NCI-H69 (cell line): ENCODE results near the gene CST3.
"Not testable (repeated sequence)": the region's sequence is repeated elsewhere in the genome, so short reads cannot be mapped to it uniquely, and the experiment has no call there.

Experiments used
- DNase-seq: peaks from one replicate; lab custom pipeline; 2025; lab: John Stamatoyannopoulos, UW

CST3 gene

DNA sequence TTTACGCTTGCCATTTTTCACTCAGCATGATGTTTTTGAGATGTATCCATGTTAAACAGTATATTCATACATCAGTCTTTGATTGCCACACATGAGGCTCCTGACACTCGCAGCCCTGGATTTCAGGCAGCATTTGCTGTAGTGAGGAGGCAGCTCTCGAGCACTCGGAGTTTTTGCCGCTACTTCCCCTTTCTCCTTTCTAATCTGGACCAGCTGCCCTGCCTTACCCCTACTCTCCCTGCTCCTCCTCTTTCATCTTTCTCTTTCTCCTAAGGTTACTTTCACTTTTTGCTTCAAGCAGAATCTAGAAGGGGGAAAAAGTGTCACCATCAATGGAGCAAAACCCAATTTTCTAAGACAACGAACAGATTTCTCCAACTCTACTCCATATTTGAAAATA is 5.9 kb upstream of the CST3 start:
- DNase-seq: no peak

DNA sequence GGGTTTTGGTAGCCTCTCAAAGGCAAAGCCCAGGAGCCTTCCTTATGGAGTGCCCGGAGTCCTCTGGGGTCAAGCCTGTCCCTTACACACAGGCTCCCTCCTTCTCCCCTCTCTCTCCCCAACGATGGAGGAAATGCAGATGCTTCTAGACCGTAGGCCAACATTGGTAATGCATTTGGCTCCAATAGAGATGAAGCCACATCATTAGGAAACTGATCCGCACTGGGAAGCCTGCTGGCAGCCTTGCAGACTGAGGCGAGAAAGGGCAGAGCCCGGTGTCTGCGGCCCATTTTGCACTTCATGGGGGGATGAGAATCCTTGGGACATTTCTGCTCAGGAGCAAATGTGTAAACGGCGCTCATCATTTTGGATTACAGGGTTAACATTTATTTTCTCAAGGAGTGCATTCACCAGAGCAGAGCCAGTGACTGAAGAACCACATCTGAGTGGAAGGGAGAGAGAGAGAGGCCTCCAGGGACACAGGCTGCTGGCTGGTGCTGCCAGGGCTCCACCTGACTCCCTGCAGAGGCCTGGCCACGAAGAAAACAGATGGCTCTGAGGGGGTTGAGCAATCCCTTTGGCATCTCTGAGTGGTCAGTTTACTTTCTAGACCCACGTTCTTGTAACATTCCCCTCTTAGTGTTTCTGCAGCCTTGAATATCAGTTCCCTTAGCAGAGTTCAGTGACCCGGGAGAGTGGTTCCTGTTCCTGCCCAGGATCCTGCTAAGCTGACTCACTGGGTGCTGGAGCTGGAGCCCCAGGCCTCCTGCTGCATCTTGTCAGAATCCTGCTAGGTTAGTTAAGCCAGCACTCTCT is 4.4 kb upstream of the CST3 start:
- peak; percentile 49 for DNase-seq

DNA sequence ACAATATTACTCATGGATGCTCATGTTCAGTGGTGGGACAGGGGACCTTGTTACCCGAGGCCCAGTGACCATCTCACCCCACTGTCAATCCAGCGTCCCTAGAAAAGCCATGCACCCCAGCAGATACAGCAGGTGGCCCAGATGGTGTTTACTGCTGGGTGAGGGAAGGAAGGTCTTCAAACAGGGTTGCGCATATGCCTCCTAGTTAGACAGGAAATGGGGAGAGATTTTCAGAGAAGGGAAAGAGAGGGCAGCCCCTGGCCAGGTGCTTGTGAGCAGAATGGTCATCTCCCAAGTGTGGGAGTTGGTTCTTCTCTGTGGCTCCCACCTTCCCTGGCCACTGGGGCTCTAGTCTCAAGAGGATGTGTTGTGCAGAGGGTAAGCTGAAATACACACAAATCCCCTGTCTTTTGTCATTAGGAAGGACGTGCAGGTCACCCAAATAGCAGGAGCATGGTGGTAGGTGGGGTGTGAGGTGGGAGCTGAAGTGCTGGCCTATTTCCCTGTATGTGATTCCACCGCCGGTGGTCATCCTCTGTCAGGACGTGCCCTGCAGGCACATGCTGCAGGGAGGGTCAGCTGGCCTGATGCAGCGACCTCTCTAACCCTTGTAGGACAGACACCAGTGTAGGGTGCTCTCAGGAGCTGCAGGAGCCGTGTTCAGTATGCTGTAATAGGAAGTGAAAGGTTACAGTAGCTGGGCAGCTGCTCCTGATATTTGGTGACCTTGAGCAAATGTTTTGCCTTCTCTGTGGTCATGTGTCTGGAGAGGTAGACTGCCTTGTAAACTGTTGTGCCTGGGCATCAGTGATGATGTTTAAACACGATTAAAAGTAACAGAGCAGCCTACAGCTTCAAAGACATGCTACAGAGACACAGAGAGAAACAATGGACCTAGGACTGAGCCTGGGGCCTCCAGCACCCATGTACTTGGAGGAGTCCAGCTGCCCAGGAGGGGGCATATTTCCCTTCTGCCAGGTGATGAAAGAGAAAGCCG is 3.2 kb upstream of the CST3 start:
- DNase-seq: no peak

DNA sequence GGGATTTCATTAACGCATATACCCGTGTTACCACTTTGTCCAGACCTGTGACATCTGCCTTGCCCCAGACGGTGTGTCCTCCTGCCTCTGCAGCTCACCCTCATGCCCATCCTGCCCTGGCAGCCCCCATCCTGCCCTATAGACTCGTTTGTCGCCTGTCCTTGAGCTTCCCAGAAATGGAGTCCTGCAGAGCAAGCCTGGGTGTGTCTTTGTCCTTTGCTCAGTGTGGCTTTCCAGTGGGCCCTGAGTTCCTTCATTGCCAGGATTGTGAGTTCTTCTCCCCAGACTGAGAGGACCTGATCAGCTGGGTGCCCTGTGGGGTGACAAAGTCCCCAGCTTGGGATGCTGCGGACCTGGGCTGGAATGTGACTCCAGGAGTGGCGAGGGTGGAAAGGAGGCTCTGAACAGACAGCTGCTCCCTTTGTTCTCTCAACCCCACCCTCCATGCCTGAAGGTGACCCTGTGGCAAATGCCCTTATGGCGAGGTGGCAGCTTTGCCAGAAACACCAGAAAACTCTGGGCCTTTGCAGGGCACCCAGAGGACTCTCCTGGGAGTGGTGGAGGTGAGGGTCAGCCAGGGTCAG is 2.4 kb upstream of the CST3 start:
- DNase-seq: no peak

DNA sequence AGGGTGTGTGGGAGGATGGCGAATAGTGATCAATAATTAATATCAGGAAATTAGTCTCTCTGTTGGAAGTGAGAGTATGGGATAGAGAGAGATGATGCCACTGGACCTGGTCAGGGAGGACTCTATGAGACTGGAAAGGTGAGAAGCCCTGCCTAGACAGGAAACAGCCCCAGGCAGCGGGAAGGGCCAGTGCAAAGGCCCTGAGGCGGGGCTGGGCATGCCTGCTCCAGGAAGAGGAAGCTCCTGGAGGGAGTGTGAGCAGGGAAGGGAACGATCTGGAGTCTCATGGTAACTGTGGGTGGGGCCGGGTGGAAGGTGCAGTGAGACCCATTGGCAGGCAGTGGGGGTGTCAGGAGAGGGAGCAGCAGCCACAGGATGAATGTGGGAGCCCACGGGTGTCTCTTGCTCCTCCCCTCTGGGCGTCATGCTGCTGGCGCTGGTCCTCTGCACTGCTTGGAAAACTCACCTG is 1.8 kb upstream of the CST3 start:
- DNase-seq: peak; percentile 60

DNA sequence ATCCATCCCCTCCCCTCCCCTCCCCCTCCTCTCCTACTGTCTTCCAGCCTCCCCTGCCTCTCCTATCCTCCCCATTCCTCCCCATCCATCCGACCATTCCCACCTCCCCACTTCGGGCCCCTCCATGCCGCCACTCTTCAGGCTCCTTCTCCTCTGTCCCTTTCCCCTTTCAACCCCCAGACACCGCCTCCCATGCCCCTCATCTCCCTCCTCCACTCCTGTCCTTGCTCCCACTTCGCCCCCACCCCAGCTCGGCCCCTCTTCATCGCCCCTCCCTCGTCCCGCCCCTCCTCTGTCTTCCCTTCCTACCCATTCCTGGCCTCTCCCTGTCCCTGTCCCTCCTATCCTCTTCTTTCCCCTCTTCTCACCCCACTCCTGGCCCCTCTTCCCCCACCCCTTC is 554 bp upstream of the CST3 start:
- DNase-seq: no peak

DNA sequence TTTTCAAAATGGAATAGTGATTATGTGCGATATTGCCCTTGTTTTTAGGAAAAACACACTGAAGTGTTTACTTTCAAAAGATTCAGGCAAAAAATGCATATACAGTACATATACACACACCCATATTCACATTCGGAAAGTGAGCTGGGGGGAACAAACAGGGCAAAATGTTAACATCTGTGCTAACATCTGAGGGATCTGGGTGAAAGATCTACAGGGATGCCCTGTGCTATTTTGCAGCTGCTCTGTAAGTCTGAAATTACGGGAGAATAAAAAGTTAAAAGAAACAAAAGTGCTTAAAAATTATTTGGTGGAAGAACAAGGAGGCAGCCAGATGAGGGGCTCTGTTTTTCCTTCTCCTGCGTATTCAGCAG is 860 bp downstream of the CST3 start:
- no peak for DNase-seq

DNA sequence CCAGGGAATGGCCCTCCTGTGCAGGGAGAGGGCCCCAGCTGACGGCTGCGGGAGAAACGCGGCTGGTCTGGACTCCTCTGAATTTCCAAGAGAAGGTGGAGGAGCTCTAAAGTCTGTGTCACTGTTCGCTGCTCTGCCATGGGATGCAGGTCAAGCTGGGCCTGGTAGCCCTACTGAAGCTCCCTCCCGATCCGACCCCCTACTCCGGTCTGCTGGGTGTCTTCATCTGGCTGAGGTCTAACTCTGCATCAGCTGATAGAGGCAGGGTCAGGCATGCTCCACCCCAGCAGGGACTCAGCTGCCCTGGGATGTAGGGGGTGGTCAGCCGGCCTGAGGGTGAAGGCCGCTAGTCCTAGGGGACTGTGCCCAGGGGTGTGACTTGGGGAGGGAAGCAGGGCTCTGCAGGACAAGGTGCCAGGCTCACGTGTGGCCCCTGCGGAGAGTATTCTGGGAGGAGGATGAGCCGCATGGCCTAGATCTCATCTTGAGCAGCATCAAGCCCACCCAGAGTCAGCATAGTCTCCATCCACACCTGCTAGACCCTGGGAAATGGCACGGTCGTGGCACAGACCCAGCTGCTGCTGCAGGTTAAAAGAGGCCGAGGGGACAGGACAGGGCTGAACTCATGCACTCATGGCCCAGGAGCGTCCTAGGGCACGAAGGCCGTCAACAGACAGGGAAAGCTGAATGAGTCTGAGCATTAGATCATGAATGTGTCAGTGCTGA is 1.4 kb downstream of the CST3 start:
- DNase-seq: no peak

DNA sequence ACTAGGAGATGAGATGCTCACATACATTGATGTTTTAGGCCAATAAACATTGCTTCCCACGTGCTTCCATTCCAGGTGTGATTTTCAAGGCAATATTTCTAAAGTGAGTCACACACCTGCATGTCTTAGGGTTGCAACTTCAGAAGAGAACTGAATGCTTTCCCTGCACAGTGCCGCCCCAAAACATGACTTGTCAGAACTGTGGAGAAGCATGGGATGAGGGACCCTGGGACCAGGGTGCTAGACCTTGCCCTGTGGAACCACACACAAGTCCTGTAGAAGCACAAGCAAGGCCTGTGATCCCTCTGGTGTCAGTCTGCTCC is 2.0 kb downstream of the CST3 start:
- not testable (repeated sequence) for DNase-seq

DNA sequence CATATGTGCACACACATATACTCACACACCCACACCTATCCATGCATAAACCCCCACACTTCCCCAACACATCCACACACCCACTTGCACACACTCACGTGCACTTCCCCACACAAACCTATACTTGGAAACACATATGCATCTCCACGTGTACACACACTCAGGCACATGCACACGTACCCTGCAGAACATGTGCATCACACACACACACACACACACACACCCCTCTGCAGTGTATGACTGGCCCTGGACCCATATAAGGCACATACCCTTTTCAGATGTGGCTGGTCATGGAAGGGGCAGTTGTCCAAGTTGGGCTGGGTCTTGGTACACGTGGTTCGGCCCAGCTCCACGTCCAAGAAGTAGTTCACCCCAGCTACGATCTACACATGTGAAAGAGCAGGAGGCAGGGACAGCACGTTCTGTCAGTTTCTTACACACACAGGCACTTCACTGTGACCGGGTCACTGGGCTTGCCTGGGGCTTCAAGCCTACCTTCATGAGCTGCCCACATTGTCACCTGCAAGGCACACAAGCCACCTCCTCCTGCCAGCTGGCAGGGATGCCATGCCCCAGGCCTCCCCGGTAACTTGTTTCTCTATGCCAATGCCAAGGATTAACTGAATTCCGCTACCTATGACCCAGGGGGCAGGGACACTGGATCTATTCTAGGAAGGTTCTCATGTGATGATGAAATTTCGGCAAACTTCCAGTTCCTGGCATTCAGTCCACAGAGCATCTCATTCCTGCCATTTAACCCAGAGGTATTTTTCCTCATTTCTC is 2.6 kb downstream of the CST3 start:
- no peak for DNase-seq

DNA sequence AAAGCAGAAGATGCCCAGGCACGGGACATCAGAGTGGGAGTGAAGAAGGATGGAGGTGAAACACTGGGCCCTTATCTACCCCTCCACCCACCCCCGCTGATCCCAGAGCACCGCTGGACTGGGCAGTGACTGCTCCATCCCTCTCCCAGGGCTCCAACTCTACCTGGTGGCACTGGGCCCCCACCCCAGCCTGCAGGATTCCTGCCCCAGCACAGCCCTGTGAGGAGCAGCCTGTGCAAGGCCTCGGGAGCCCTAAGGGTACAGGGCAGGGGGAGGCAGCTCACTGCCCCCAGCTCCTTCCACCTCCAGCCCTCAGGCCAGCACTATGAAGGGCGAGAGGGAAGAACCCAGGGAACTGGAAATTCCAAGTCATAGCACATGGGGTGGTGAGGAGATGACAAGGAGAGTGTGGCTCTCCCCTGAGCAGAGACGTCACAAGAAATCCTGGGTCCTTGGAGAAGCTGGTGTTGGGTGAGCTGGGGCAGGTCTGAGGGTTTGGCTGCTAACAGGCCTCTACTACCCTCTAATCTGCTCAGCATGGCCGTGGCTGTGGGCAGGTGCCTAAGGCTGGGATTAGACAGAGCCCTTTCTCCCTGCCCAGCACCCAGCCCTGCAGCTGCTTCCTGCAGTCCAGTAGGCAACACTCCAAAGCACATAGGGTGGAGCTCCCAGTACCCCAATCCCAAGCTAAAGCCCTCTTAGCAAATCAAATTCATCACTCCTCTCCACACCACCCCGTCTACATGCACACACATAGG is 3.5 kb downstream of the CST3 start:
- DNase-seq: no peak

DNA sequence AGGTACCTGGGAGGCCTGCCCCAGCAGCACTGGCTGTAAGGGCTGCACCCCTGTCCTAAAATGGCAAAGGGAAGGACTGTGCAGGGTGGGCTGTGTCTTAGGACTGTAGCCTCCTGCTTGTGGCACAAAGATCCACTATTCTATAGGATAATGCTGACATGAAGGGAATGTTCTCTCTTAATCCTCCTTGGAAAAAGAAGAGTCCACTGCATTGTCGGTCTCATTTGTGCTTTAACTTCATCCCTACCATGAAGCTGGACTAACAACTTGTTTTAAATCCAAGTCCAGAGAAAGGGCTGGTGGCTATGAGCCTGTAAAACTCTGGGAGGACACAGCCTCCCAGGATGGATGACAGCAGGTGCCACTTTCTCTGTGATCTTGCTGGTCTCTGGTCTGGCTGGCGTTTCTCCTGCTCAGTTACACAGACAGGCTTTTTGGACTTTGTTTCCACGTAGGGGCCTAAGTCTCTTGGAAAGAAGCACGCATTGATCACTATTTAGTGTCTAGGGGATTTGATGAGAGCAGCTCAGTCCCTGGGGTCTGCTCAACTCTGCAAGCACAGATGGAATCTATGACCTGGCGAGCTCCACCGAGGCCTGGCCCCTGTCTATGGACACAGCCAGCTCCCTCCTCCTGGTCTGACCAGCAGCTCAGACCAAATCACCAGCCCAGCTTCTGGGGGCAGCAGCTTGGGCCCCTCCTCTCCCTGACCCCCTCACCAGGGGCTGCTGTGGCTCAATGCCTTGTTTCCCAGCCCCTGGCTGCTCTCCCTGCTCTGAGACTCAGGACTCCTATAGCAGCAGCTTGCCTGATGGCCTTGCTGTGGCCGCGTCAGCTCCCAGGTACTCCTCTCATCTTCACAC is 4.8 kb downstream of the CST3 start:
- DNase-seq: no peak

DNA sequence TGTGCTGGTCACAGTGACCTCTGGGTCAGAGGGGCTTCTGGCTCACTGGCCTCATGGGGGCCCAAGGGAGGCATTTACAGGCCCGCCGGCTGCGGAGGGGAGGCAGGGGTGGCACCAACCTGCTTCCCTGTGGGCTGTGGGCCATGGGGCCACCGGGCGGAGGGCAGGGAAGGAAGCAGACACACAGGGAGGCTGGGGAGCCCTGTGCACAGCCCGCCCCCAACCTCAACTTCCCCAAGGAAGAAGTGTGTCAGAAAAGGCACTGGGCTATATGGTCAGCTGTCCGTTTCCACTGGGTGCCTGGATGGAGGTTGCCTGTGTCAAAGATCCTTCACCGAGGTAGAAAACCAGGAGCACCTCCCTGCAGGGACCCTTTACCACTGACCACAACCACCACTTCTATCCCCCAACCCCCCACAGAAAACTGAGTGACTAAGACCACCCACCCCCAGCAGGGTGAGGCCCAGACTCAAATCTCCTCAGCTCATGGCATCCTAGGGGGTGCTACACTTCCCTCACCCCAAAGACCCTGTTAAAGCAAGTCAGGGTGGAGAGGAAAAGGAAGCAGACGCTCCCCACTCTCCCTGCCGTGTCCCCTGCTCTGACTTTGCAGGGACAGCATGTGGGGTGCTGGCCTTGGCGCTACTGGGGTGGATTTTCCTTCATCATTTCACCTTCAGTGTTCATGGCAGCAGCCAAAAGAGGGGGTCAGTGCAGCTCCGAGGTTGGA is 5.6 kb downstream of the CST3 start:
- no peak for DNase-seq

DNA sequence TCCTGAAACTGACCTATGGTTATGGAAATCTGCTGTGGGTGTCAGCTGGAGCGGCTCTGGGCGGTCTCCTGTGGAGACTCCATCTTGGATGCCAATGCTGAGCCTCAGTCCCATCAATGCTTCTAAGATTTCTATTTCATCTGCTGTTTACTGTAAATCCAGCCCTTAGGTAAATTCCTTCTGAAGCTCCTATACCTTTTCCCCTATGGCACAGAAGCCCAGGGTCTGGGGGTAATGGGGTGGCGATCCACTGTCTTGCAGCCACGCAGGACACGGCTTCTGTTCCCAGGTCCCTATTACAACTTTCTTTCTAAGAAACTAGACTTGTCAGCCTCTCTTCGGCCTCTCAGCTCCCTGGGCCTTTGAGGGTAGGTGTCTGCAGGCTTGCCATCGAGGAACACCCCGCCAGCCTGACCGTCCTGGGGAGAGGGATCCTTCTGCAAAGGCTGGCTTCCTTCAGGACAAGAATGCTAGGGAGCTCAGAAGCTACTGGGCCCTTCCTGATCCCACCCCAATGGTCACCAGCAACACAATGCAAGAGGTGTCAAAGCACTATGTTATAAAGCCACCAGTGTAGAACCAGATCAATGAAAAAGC is 6.4 kb downstream of the CST3 start:
- DNase-seq: no peak

DNA sequence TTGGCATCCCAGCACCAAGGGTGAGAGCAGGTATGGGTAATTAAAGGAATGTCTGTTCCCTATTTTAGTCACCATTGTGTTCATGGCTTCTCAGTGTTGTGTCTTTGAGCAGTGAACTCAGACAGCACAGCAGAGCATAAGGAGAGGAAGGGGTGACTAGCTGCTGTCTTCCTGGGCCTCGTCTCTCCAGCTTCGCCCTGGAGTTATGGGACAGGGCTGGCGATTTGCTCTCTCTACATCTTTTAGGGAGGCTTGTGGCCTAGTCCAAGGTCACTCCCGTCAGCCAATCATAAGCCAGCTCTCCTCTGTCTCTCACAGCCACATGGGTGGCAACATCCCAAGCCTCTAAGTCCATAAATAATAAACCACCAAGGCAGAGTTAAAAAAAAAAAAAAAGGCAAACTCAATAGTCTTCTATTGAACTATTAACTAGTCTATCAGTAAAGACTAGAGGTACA is 7.3 kb downstream of the CST3 start:
- DNase-seq: no peak

DNA sequence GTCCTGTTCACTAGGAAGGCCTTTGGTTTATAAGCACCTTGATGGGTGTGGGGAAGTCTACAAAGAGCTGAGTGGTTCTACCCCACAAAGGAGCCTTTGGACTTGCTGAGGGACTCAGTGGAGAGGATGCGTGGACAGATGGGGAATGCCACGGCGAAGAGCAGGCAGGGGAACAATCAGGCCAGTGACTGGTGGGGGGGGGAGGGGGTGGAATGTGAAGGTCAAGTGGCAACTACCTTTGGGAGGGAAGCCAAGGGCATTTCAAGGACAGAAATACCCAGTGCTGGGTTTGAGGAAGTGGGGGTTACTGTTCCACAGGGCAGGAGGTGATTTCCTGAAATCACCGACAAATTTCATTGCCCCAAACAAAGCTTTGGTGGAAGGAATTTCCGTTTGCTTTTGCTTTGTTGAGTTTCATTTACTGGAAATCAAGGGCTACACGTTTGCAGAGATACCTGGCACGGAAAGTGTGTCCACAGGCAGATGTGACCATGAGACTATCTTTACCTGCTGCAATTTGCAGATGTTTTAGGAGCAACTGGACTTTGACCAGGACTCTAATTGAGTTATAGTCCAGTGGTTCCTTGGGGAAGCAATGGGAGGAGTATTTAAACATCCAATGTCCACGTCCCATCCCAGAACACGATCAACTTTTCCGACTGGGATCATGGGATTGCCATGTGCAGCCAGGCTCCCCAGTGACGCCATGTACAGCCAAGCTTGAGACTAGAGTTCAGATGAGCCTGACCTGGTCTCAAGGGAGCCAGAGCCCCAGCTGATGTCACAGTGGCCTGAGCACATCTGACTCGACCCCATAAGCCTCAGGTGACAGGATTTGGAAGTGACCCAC is 8.0 kb downstream of the CST3 start:
- no peak for DNase-seq

DNA sequence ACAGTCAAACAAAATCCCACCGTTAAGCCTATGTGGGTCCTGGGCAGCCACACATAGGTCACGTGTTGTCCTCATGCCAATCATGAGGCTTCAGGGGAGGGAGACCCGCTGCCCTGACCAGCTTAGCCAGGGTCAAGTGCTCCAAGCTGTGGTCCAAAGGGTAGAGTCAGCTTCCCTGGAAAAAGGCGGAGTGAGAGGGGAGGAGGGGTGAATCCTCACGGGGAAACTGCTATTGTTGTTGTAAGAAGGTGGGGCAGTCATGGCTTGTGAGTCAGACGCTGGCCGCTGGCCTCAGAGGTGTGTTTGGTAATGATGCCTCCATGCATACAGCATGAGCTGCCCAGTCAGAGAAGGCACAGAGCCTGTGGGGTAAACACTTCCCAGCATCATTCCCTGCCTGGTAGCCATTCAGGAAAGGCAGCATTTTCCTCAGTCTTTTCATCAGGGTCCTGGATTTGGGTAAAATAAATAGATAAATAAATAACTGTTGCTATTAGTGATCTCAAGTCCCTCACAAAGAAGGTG is 8.7 kb downstream of the CST3 start:
- peak; percentile 9 for DNase-seq
